ENCODE measurements around the gene TLCD2. TPM values are rescaled to one million over a fixed set of nuclear protein-coding genes. Genes with fewer than 3 reads are reported as not detected.

The TLCD2 gene
- polyA plus RNA-seq, 3 donors from 2014 or later, result 0.04 TPM; not detected in 2

DNA sequence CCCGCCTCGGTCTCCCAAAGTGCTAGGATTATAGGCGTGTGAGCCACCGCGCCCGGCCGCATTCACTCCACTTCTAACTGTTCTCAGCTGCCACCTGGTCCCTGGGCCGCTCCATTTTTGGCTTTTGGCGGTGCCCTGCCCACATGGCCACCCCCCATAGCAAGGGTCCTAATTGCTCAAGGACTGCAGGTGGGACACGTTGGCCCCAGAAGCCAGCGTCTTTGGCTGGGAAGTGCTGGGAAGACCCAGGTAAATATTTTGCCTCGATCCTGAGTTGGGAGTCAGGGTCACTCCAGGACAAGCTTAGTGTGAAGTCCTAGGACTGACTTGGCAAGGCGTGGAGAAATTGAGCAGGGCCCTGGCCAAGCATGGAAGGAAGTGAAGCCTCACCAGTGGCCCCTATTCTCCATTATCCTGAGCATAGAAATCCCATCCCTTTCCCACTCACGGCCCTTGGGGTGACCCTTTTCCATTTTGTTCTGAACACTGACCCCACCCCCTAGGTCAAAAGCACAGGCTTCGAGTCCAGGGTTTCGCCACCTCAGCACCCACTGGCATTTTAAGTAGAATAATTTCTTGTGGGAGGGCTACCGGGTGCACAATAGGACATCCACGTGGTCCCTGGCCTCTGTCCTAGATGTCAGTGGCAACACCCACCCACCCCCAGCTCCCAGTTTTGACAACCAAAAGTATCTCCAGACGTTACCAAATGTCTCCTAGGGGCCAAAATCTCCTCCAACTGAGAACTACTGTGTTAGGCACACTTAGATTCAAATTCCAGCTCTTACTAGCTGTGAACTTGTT is 8.4 kb upstream of the TLCD2 start:
- H3K27ac Mint-ChIP-seq, result peak overlapping the region; percentile 53 to 99 (median 97)
- H3K4me3 Mint-ChIP-seq, result peak overlapping the region; percentile 93 to 98 (median 96)
- no peak for DNase-seq
- H3K4me1 Mint-ChIP-seq, result peaks cover 47 to 49% of the 10 kb centered on the region in 2 donors
- no peaks in the 10 kb centered on the region for H3K9me3 Mint-ChIP-seq
- H3K36me3 Mint-ChIP-seq, result peaks cover 0 to 3% (median 0%) of the 10 kb centered on the region in 3 donors
- H3K27me3 Mint-ChIP-seq (ENCODE audit: low read depth in 3 of 3), result peaks cover 14 to 28% (median 15%) of the 10 kb centered on the region in 3 donors

DNA sequence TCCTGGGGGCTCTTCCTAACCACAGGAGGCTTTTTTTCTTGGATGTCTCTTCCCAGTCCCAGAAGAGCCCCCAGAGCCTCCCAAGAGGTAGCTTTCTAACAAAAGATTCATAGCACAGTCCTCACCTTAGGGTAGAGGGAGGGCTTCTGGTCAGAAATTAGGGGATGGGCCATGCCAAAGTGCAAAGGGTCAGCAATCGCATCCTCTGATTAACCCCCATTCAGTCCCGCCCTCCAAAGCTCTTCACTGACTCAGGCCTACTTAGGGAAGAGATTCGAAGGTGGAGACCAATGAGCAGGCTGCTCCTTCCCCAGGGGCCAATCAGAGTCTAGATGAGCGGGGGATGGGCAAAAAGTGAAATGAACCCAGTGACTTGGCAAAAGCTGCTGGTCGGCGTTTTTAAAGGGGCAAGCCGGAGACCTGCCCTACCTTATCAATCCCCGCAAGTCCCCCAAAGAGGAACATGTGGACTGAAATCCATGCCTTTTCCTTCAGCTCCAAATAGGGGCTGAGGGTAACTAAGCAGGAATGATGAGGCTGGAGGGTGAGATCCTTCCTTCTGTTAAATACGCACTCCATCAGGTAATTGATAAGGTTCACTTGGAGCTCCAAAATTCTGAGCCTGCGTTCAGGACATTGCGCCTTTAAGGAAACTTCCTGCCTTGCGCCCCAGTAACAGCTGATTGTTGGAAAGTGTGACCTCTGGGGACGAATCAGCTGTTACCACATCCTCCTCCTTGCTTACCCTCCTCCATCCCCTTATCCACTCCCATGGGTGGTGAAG is 6.9 kb upstream of the TLCD2 start:
- peak; percentile 88 to 89 (median 89) for DNase-seq
- Mint-ChIP-seq H3K9me3 (no peaks in the 10 kb centered on the region), H3K27ac (peak overlapping the region; percentile 96 to 99 (median 98)), H3K36me3 (peaks cover 1 to 14% (median 5%) of the 10 kb centered on the region in 3 donors), H3K4me3 (peak overlapping the region; percentile 93 to 98 (median 96)), H3K27me3 (ENCODE audit: low read depth in 3 of 3) (peaks cover 9 to 24% (median 11%) of the 10 kb centered on the region in 3 donors), H3K4me1 (peaks cover 36 to 37% of the 10 kb centered on the region in 2 donors)

DNA sequence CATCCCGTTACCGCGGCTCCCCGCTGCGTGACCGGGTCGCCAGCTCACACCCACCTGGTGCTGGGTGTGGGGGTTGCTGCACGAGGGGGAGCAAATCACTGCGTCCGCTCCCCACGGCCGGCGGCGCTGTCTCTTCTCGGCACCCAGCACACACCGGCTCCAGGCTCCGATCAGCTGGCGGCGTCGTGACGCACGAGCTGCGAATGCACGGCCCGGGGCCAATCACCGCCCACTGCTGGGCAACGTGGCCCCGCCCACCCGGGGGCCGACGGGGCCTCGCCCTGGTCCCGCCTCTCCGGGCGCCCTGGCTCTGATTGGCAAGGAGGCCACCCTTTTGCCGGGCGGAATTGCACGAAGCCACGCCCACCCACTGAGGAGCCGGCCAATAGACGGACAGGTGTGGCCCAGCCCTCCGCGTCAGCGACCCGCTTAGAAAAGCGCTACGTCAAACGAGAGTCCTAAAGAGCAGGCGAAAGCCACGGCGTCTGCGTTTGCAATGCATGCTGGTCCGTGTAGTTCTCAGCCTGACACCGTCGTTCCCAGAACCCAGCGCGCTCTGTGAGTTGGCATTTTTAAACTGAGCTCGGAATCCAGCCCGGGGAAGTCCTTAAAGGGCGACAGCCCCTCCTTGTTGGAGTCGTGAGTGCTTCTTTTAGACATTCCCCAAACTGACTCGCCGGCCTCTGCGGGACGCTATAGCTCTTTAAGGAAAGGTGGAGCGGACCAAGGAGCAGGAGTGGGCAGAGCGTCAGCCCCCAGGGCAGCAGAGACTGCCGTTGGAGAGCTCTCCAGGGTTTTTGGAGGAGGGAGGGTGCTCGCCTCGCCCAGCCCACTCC is 6.1 kb upstream of the TLCD2 start:
- peak; percentile 100 for DNase-seq
- Mint-ChIP-seq H3K4me3 (peak overlapping the region; percentile 93 to 98 (median 96)), H3K4me1 (peaks cover 36 to 46% of the 10 kb centered on the region in 2 donors), H3K36me3 (peaks cover 10 to 21% (median 13%) of the 10 kb centered on the region in 3 donors), H3K9me3 (no peaks in the 10 kb centered on the region), H3K27ac (peak overlapping the region; percentile 96 to 99 (median 98)), H3K27me3 (ENCODE audit: low read depth in 3 of 3) (peaks cover 9 to 29% (median 15%) of the 10 kb centered on the region in 3 donors)

DNA sequence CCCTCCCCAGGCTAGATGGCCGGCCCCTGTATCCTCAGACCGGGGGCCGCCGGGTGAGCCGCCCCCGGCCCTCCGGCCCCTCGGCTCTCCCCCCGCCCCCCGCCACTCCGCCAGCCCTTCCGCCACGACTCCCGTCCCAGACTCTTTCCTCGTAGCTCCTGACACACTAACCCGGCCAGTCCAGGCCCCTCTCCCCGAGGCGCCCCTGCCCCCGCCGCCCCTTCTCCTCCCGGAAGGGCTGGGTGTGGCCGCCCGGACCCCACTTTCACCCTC is 5.6 kb upstream of the TLCD2 start:
- Mint-ChIP-seq H3K36me3 (peaks cover 12 to 21% (median 16%) of the 10 kb centered on the region in 3 donors), H3K27ac (peak overlapping the region in 5 of 6 donors; percentile 48 to 99 (median 87)), H3K4me1 (peaks cover 36 to 47% of the 10 kb centered on the region in 2 donors), H3K27me3 (ENCODE audit: low read depth in 3 of 3) (peaks cover 7 to 32% (median 17%) of the 10 kb centered on the region in 3 donors), H3K4me3 (peak overlapping the region; percentile 93 to 98 (median 96)), H3K9me3 (no peaks in the 10 kb centered on the region)
- DNase-seq, result no peak

DNA sequence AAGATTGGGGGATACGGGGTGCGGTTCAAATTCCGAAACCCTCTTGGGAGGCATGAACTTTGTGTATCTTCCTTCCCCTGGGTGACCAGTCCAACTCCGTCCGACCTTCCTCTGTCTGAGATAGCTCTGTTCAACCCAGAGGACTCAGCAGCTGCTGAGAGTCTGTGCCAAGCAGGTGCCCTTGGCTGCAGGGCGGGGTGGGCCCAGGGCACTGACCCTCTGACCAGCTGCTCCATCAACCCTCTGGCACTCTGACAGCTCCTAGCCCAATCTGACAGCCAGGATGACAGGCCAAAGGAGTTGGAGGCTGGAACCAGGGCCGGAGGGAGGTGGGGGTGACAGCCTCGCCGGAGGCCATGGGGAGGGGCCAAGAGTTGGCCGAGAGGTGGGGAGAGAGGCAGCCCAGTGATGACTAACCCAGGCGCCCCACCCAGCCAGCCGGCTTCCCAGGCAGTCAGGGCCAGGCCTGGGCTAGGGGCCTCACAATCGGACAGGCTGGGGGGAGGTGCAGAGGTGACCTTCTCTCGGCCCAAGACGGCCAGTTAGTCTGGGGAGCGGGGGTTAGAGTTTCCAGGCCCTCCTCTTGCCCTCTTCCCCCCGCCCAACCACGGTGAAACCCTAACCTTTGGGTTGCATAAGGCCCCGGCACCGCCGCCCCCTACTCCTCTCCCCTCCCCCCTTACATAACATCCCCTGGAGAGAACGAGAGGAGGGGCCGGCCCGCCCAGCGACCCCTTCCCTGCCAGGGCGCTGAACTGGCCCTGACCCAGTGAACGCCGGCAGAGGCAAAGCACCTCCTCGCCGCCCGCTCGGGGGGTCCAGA is 5.0 kb upstream of the TLCD2 start:
- Mint-ChIP-seq H3K9me3 (no peaks in the 10 kb centered on the region), H3K4me3 (peak overlapping the region; percentile 51 to 96 (median 79)), H3K36me3 (peaks cover 12 to 21% (median 16%) of the 10 kb centered on the region in 3 donors), H3K27ac (peak overlapping the region in 3 of 6 donors; percentile 27 to 59 (median 58)), H3K27me3 (ENCODE audit: low read depth in 3 of 3) (peaks cover 9 to 33% (median 21%) of the 10 kb centered on the region in 3 donors), H3K4me1 (peaks cover 36 to 48% of the 10 kb centered on the region in 2 donors)
- peak; percentile 47 to 50 (median 50) for DNase-seq

DNA sequence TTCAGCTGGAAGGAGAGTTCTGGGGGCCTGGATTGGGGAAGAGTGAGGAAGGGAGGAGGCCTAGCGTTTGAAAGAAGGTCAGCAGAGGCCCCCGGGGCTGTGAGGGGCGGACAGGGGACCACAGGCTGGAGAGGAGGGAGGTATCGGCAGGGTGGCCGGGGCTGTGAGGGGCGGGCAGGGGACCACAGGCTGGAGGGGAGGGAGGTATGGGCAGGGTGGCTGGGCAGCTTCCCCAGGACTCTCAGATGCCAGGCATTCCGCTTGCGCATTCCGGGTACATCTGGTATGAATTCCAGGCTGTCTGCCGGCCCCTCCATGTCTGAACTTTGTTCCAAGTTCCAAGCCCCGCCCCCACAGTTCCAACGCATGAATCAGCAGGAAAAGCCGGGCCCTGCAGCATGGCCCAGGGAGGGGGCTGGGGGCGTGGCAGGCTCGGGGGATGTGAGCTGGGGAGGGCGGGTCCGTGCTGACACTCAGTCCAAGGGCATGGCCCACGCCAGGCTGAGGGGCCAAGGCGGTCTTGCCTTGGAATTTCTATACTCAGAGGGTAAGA is 4.3 kb upstream of the TLCD2 start:
- DNase-seq, result peak in 1 of 3 donors; percentile 19
- H3K36me3 Mint-ChIP-seq, result peaks cover 12 to 21% (median 16%) of the 10 kb centered on the region in 3 donors
- no peaks in the 10 kb centered on the region for H3K9me3 Mint-ChIP-seq
- H3K27me3 Mint-ChIP-seq (ENCODE audit: low read depth in 3 of 3), result peaks cover 9 to 33% (median 21%) of the 10 kb centered on the region in 3 donors
- H3K27ac Mint-ChIP-seq, result peak overlapping the region in 2 of 6 donors; percentile 59 to 69
- peaks cover 34 to 48% of the 10 kb centered on the region in 2 donors for H3K4me1 Mint-ChIP-seq
- peak overlapping the region; percentile 58 to 96 (median 74) for H3K4me3 Mint-ChIP-seq

DNA sequence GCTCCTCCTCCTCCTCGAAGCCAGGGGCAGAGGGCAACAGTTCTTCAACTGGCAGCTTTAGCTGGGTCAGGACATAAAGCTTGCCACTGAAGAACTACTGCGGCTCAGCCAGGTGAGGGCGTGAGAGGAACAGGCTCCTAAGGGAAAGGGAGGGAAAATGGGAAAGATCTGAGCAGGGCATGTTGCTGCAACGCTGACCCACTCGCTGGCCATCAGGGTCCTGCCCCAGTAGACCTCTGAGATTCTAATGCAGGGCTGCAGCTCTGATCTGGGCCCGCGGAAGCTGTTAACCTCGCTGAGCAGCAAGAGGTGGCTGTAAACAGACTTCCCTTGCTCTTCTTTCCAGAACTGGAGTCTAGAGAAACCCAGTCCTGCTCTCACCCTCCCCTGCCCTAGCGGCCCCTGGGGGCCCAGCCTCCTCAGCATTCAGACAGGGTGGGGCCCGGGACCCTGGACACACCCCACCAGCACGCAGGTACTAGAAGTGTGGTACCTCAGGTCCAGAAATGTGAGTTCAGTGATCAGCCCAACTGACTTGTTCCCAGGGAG is 3.8 kb upstream of the TLCD2 start:
- Mint-ChIP-seq H3K36me3 (peaks cover 12 to 21% (median 16%) of the 10 kb centered on the region in 3 donors), H3K9me3 (no peaks in the 10 kb centered on the region), H3K27me3 (ENCODE audit: low read depth in 3 of 3) (peaks cover 10 to 33% (median 22%) of the 10 kb centered on the region in 3 donors), H3K27ac (peak overlapping the region in 2 of 6 donors; percentile 21 to 69), H3K4me3 (peak overlapping the region; percentile 57 to 69 (median 66)), H3K4me1 (peaks cover 35 to 48% of the 10 kb centered on the region in 2 donors)
- no peak for DNase-seq

DNA sequence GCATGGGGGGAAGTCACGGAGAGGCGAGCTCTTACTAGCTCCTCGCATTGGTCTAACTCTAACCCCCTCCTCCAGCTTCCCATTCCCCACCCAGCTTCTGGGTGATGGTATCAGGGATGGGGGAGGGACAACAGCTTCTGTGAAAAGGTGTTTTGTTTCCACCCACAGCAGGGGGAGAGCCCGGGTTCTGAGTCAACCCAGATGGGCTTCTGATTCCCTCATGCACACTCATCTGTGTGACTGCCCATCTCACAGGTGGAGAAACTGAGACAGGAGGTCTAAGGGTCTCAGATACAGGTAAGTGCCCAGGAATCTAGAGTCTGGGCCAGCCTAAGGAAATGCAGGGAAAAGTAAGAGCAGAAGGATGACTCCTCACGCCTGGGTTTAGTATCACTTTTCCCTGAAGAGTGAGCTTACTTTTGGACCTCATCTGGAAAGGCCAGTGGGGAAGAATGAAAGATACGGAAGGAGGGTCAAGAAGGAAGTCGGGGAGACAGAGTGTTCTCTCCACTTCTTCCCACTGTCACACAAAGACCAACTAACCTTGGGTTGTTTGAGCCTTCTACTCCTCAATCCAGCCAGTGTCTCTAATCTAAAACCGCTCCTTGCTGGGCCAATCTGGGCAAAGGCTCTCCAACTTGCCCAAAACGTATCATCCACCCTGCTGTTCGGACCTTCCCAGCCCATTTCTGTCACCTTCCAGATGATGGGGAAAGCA is 3.1 kb upstream of the TLCD2 start:
- no peak overlapping the region for H3K27ac Mint-ChIP-seq
- H3K9me3 Mint-ChIP-seq, result no peaks in the 10 kb centered on the region
- no peak for DNase-seq
- H3K4me3 Mint-ChIP-seq, result peak overlapping the region in 4 of 5 donors; percentile 18 to 51 (median 35)
- peaks cover 35 to 46% of the 10 kb centered on the region in 2 donors for H3K4me1 Mint-ChIP-seq
- H3K27me3 Mint-ChIP-seq (ENCODE audit: low read depth in 3 of 3), result peaks cover 11 to 33% (median 24%) of the 10 kb centered on the region in 3 donors
- H3K36me3 Mint-ChIP-seq, result peaks cover 12 to 21% (median 16%) of the 10 kb centered on the region in 3 donors

DNA sequence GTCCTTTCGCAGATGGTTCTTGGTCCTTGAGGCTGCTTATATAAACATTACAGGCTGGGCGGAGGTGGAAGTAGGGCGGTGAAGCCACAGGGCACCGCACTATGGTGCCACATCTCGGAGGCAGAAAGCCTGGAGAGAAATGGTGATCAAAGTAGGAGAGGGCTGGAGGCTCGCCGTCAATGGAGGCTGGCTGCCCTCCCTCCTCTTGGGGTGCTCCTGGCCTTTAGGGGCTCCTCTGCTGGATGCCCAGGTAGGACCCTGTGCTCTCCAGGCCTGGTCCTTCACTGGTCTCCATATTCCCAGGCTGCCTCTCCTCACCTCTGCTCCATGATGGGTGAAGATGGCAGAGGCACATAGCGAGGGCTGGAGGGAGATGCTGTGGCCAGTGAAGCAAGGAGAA is 2.1 kb upstream of the TLCD2 start:
- H3K27me3 Mint-ChIP-seq (ENCODE audit: low read depth in 3 of 3), result peaks cover 8 to 32% (median 24%) of the 10 kb centered on the region in 3 donors
- peaks cover 25 to 35% of the 10 kb centered on the region in 2 donors for H3K4me1 Mint-ChIP-seq
- H3K36me3 Mint-ChIP-seq, result peaks cover 14 to 21% (median 16%) of the 10 kb centered on the region in 3 donors
- no peak for DNase-seq
- H3K9me3 Mint-ChIP-seq, result no peaks in the 10 kb centered on the region
- H3K4me3 Mint-ChIP-seq, result peak overlapping the region; percentile 1 to 34 (median 8)
- peak overlapping the region in 2 of 6 donors; percentile 4 to 9 for H3K27ac Mint-ChIP-seq

DNA sequence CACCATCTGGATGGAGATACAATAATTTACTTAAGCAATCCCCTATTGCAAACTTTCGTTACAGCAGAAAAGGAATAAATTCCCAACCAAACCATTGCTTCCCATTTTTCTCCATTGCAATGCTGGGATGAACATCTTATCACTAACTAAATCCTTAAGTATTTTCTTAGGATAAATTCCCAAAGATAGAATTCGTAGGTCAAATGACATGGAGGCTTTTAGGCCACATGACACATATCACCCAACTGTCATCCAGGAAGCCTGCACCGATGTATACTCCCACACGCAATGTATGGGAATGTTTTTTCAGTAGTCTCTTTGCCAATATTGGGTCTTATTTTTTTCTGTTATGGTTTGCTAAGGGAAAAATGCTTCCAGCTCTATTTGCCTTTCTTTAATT is 1.6 kb upstream of the TLCD2 start:
- Mint-ChIP-seq H3K4me1 (peaks cover 23 to 30% of the 10 kb centered on the region in 2 donors), H3K27me3 (ENCODE audit: low read depth in 3 of 3) (peaks cover 6 to 28% (median 20%) of the 10 kb centered on the region in 3 donors), H3K36me3 (peaks cover 16 to 21% (median 16%) of the 10 kb centered on the region in 3 donors), H3K9me3 (no peaks in the 10 kb centered on the region), H3K27ac (peak overlapping the region in 1 of 6 donors; percentile 9), H3K4me3 (peak overlapping the region in 4 of 5 donors; percentile 1 to 58 (median 20))
- DNase-seq, result no peak

DNA sequence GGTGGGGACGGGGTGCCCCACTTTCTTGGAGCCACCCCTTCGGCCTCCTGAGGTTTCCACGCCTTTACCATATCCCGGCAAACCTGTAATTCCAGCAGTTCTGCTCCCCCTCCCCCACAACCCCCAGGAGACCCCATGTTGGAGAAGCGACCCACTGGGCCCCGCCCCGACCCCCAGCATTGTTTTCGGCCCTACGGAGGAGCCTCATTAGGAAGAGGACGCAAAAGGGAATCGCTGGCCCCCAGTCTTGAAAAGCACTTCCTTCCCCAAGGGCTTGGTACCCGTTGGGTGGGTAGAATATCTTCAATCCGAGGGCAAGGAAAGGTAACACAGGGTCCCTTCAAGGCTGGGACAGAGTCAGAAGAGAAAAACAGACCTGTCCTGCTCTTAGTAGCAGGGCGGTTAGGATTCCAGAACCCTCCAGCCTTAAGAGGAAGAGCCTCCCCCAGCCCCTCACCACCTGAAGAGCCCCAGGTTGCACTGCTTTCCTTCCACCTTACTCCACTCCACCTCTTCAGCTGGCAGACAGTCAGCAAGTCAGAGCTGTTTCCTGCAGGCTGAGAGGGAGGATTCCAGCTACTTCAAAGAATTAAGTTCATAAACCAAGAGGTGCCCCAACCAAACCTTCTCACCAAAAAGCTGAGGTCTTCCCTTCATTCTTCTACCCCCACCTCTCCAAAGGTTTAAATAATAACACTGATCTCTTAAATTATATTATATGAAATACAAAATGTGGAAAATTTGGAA is 803 bp upstream of the TLCD2 start:
- peaks cover 6 to 23% (median 16%) of the 10 kb centered on the region in 3 donors for H3K27me3 Mint-ChIP-seq (ENCODE audit: low read depth in 3 of 3)

More for the DNA sequence above, 803 bp upstream of the TLCD2 start:
- Mint-ChIP-seq H3K9me3 (no peaks in the 10 kb centered on the region), H3K4me3 (peak overlapping the region; percentile 30 to 58 (median 53)), H3K27ac (no peak overlapping the region), H3K36me3 (peaks cover 16 to 21% (median 16%) of the 10 kb centered on the region in 3 donors), H3K4me1 (peaks cover 20 to 25% of the 10 kb centered on the region in 2 donors)
- DNase-seq, result no peak
